Activated CD4-positive, alpha-beta T cell treated with anti-CD3 and anti-CD28 coated beads for 1 hour (primary cell): ENCODE results near the gene GPLD1.
"Not testable (repeated sequence)": the region's sequence is repeated elsewhere in the genome, so short reads cannot be mapped to it uniquely, and the experiment has no call there.

ENCODE experiments used
- DNase-seq: peaks from one replicate; pipeline ENCODE4 v3.0.0-alpha.2; 2020

GPLD1 gene, protein sequence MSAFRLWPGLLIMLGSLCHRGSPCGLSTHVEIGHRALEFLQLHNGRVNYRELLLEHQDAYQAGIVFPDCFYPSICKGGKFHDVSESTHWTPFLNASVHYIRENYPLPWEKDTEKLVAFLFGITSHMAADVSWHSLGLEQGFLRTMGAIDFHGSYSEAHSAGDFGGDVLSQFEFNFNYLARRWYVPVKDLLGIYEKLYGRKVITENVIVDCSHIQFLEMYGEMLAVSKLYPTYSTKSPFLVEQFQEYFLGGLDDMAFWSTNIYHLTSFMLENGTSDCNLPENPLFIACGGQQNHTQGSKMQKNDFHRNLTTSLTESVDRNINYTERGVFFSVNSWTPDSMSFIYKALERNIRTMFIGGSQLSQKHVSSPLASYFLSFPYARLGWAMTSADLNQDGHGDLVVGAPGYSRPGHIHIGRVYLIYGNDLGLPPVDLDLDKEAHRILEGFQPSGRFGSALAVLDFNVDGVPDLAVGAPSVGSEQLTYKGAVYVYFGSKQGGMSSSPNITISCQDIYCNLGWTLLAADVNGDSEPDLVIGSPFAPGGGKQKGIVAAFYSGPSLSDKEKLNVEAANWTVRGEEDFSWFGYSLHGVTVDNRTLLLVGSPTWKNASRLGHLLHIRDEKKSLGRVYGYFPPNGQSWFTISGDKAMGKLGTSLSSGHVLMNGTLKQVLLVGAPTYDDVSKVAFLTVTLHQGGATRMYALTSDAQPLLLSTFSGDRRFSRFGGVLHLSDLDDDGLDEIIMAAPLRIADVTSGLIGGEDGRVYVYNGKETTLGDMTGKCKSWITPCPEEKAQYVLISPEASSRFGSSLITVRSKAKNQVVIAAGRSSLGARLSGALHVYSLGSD

DNA sequence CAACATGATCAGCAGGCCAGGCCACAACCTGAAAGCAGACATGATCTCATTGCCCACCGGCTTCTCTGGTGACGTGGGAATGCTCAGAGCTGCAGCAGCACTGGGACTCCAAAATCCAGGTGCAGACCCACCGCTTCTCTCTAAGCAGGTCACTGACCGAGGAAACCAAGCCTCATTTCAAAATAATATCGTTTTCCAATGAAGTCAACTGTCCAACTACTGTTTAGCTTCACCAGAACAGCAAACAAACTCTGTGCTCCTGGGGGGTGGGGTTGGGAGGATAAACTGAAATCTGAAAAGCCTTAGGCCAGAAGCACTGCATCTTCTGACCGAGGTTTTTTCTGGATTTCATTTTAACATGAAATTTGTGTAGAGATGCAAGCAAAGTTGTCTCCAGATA, at the start of gene GPLD1:
GPLD1 (minus strand) TSS at position 109 of the 400 bp plus-strand sequence; CDS start at position 42, 67 bp downstream.
- DNase-seq: no peak

DNA sequence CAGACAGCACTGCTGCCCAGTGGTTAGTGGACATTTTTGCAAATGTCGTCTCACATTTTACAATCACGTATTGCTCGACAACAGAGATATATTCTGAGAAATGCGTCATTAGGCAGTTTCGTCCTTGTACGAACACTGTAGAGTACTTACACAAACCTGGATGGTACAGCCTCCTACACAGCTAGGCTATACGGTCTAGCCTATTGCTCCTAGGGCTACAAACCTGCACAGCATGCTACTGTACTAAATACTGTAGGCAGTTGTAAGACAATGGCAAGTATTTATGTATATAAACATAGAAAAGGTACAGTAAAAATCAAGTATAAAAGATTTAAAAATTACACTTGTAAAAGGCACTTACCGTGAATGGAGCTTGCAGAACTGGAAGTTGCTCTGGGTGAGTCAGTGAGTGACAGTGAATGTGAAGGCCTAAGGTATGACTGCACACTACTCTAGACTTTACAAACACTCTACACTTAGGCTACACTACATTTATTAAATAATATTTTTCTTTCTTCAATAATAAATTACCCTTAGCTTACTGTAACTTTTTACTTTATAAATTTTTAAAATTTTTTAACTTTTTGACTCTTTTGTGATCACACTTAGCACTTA, 48.5 kb upstream of the GPLD1 start:
- DNase-seq: no peak

DNA sequence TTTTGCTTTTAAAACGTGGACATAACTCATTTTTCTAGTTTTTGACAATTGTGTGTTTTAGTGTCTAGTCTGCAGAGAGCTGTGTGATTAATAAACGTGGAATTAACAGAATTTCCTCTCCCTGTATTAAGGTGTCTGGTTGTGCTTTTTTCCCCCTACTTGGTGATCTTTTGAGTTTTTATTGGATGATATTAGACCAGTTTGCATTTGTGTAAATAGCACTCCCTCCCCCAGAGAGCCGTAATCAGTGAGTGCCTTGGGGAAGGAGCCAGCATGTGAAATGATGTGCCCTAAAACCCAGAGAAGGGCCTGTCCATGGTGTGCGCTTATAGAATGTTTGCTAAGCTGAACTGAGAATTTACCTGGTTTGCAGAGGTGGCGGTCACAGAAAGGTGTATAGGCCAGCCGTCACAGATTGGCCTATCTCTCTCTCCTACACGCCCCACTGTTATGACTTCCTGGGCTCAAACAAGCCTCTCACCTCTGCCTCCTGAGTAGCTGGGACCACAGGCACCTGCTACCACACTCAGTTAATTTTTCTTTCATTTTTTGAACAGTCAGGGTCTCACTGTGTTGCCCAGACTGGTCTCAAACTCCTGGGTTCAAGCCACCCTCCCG, 47.8 kb upstream of the GPLD1 start:
- DNase-seq: no peak

DNA sequence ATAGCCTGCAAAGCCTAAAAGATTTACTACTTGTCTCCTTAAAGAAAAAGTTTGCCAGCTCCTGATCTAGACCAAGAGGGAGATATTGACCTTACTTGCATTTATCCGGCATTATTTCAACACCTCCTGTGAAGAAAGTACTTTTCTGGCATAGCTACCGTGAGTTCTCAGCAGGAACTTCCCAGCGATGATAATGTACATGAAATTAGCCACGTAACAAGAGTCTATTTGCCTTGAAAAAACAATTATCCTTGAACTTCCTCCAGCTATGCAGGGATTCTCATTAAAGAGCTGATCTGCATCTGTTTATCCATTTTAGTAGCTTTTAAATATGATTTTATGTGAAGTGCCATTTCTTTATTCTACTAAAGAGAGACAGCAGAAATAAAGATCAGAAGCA, 47.1 kb upstream of the GPLD1 start:
- no peak for DNase-seq

DNA sequence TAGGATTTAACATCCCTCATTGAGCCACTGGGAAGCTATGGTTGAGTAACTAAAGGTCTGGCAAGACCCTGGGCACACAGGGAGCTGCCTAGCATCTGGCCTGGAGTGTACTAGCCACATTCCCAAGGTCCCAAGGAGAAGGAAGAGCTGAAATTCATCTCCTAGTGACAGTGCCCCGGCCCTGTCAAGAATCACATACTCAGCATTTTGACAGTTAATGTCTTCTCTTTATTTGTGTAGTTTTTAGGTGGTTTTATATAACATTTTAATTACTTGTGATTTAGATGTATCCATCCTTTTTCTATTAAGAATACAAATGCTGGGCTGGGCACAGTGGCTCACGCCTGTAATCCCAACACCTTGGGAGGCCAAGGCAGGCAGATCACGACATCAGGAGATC, 45.8 kb upstream of the GPLD1 start:
- no peak for DNase-seq

DNA sequence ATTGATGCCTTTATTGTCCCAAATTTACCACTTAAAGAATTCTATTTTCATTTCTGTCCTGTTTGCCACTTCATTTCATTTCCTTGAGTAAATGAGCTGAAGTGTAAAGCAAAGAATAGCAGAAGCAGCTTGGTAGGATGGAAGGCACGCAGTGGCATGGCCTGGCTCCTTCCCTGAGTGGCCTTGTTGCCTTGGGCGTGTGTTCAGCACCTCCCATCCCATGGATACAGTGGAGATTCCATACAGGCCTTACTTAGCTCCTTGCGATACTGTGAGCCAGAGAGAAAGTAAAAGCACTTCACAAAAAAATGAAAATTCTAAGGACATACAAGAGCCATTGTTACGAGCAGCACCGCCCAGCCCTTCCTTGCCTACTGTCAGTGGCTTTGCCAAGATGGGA, 45.0 kb upstream of the GPLD1 start:
- no peak for DNase-seq

DNA sequence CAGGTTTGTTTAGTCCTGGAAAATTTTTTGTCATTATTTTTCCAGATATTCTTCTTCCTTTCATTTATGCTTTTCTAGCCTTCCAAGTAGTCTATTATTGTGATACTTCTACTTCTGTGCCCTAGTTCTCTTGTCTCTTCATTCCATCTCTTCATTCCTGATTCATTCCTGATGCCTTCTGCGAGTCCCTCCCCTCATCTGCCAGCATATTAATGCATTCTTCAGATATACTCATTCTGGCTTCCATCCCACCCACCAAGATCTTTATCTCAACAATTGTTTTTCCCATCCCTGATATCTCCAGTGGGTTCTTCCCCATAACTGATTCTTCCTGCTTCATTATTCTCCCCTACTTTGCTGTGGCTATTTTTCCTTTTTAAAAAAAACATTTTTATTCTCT, 40.6 kb upstream of the GPLD1 start:
- no peak for DNase-seq

DNA sequence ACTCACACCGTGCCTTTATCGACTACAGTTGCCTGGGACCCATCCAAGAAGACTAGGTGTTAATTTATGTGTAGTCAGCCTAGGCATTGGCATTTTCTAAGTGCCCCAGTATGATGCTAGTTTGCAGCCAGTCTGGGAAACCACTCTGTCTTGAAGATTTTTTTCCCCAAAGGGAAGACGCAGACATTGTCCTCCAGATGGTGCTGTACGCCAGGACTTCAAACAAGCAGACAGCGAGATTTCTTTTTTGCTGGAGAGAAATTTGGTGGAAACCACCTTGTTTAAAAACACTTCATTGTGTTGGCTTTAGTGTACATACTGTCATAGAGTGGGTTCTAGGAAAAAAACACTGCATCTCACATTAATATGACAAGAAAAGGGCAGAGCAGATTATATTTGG, 35.4 kb upstream of the GPLD1 start:
- no peak for DNase-seq

DNA sequence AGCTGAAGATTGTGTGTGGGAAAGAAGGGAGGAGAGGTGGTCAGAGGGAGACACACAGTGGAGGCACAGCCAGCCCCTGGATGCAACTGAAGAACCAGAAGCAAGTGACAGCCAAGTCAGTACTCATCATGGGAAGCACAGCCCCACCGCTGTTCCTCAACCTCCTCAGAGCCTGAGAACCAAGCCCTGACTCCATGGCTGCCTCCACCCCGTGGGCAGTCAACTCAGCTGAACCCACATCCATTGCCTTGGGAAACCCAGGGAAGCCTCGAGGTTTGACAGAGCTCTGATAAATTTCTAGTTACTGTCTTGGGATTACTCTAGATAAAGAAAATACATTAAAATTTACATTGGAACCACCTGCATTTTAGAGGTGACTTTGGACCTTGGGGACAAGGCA, 35.0 kb upstream of the GPLD1 start:
- no peak for DNase-seq

DNA sequence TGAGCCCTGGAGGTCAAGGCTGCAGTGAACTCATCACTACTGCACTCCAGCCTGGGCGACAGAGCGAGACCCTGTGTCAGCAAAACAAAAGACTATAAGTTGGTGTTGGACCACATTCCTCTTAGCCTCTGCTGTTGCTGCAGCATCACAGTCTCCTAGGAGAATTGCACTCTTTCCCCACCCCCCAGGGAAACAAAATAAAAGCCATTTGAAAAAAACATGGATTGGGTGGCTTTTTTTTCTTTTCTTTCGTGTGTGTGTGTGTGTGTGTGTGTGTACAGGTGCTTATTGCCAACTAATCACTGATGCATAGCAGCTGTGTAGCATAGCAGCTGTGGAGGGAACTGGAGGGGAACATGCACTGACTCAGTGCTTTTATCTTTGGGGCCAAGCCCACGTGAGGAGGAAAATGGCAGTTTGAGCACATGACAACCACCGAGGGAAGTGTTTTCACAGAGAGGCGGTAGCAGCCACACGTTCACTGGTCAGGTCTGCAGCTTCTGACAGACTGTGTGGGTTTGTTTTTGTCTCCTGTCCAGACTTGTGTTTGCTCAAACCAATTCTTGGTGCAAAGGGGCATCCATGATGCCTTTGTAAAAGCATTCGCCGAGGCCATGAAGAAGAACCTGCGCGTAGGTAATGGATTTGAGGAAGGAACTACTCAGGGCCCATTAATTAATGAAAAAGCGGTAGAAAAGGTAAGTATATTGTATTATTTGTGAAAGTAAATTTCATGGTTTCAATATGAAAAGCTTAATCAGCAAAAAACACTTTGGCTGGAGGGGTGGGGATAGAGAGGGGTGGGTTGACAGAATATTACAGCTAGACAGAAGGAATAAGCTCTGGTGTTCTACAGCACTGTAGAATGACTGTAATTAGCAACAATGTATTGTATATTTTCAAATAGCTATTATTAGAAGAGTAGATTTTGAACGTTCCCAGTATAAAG, 33.1 kb upstream of the GPLD1 start:
- DNase-seq: no peak

DNA sequence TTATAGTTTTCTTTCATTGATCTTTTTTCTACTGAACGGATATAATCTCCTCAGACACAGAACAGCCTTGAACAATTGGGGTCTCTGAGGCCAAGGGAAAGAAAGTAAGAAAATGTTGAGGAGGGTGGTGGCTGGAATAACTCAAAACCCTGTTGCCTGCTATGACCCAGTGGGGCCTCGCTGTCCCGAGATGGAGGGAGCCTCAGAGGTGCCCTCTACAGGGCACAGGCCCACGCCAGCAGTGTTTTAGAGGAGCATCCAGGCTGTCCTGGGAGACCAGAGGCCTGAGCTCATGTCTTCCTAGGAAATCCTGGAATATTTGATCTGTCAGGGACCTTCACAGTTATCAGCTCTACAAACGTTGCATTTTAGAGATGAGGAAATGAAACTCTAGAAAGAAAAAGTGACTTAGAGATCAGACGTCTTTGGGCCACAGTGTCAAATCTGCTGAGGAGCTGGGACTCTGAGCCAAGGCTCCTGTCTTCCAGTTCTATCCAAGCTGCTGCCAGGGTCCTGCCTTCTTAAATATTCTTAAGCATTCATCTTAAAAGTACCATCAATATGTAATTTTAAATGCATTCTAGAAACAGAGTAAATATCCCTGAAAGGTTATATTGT, 31.7 kb upstream of the GPLD1 start:
- peak; percentile 13 for DNase-seq

DNA sequence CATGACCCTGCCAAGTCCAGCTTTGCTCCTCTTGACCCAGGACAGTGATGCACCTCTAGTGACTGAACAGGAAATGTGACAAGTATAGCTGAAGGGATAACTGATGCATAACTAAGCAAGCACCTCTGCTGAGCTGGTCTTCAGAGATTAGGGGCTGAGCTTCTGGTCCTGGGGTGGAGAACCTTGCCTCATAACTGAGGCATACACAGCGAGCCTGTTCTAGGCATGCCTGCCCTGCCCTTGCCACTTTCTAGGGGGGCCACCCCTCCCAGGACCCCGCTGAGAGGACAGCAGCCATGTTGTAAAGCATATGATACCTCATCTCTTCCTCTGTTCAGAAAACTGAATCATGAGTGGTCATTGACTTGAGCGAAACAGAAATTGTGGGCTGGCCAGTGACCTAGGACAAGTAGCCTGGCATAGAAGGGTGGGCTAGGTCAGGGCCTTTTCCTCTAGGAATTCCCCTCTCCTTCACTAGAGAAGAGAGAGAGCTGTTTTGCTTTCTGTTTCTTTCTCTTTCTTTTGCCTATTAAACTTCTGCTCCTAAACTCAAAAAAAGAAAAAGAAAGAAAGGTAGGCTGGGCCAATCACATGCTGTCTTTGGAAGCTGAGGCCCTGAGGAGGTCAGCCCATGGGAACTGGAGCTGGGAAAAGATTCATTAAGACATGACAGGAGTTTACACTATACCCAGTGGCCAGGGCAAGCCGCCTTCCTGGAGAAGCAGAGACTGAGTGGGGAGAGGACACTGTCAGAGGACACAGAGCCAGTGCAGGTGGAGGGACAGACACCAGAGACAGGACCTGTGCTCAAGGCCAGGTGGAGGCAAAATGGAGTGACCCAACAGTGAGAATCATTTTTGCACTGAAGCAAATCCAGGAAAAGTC, 28.5 kb upstream of the GPLD1 start:
- no peak for DNase-seq

DNA sequence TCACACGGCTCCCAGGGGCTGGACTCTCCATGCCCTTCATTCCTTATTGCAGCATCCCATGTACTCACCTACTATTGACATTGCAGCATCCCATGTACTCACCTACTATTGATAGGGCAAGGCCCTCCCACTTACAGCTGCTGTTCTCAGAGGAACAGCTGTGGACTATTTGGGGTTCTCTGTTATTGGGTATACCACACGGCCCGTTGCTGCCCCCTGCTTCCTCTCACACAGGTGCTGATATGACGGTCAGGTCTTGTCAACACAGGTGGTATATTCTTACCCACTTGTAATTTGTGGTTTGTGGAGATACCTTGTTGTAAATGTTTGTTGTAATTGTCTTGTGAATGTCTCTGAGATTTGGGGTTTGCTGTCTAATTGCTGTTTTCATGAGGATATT, 24.2 kb upstream of the GPLD1 start:
- no peak for DNase-seq

DNA sequence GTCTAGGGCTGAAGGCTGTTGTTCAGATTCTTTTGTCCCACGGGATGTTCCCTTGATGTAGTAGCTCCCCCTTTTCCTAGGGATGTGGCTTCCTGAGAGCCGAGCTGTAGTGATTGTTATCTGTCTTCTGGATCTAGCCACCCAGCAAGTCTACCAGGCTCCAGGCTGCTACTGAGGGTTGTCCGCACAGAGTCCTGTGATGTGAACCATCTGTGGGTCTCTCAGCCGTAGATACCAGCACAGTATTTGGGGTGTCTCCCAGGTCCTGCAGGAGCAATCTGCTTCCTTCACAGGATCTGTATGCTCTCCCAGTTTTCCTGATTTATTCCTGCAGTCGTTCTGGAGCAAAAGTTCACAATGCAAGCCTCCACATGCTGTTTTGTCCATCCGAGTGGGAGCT, 22.6 kb upstream of the GPLD1 start:
- DNase-seq: not testable (repeated sequence)

DNA sequence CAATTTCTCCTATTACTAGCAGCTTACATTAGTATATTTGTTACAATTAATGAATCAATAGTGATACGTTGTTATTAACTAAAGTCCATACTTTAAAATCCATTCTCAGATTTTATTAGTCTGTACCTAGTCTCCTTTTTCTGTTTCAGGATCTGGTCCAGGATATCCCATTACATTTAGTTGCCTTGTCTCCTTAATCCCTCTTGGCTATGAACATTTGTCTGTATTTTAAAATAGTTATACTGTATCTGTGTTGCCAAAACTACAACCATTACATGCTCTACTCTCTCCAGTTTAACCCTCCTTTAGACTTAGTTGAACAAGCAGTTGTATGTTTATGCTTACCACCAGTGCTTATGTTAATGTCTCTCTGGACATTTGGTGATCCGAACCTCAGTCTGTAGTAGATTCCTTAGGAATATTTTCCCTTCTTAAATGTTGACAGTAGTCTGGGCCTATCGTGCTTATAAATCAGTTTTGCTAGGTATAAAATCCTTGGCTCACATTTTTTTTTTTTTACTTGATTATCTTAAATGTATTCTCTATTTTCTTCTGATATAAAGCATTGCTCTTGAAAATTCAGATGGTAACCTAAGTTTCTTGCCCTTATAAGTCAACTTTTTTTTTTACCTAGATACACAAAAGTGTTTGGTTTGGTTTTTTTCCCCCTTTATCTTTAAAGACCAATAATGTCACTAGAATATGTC, 17.6 kb upstream of the GPLD1 start:
- DNase-seq: no peak

DNA sequence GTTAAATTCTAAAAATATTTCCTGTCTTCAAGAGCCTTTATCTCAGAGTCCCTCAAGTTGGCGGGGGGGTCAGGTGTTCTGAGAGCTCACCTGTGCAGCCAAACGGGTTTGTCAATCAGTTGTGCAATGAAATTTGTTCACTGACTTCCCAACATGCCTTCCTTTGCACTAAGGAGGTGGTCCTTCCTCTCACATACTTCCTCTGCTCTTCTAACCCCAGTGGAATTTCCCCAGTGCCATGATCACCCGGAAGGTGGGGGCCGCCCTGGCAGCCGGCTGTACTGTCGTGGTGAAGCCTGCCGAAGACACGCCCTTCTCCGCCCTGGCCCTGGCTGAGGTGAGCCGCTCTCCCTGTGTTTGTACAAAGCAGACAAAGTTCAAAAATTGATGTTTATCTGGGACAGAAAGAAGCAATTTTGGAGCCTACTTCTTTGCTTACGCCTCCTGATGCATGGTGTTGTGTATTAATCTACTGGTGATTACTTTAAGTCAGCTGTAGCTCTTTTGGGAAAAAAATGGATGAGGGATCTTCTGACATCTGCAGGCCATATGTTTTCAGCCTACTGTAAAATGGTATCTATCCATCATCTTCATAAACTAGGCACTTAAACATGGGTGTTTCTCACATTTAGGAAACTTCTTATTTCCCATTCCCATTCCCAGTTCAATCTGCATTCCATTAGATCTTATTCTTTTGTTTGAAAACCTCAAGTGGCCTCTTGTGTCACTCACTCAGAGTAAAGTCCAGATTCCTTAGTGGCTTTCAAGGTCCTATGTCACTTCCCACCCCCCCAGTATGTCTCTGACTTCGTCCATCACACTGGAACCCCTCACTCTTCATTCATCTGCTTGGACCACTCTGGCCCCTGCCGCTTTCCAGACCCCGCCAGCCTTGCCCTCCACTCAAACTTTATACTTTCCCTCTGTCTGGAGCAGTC, 15.5 kb upstream of the GPLD1 start:
- no peak for DNase-seq

DNA sequence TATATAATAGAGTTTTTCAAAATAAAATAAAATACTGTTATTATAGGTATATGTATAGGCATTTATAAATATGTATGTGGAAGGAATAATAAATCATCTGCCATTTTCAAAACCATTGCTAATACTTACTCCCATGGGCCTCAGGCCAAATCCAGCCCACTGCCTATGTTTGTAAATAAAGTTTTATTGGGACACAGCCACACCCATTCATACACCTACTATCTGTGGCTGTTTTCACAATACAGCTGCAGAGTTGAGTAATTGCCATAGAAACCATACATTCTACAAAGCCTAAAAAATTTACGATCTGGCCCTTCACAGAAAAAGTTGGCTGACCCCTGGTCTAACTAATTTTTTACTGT, 14.9 kb upstream of the GPLD1 start:
- no peak for DNase-seq

DNA sequence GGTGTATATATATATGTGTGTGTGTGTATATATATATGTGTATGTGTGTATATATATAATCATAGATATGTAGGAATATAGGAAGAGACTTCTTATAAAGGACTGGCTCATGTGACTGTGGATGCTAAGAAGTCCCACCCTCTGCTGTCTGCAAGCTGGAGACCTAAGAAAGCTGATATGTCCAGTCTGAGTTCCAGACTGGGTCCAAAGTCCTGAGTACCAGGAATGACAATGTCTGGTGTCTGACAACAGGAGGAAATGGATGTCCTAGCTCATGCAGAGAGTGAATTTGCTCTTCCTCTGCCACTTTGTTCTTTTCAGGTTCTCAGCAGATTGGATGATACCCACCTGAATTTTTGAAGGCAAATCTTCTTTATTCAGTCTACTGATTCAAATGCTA, 12.5 kb upstream of the GPLD1 start:
- no peak for DNase-seq

DNA sequence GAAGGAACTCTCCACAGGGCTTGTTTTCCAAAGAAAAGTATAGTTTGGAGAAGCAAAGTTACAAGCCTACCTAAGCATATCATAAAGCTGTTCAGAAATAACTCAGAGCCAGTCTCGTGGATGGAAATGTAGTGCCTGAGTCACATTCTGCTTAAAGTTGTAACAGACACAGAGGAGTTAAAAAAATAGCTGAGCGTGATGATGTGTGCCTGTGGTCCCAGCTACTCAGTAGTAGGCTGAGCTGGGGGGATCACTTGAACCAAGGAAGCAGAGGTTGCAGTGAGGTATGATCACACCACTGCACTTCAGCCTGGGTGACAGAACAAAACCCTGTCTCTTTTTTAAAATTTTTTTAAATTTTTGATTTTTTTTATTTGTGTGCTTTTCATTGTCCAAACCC, 12.0 kb upstream of the GPLD1 start:
- no peak for DNase-seq
